HEK293 (cell line): ENCODE results near the gene CDH8.

Experiments used
- CTCF ChIA-PET: fragments of 350-600 bp; formaldehyde crosslinking; extraction: SDS; loops from one replicate; lab custom pipeline; 2021; ENCODE audit warnings: antibody characterized with exemption; lab: Yijun Ruan, JAX
- POLR2A ChIA-PET: fragments of 300-600 bp; formaldehyde crosslinking; extraction: SDS; loops from one replicate; lab custom pipeline; 2020; ENCODE audit warnings: antibody characterized with exemption, inconsistent platforms; lab: Yijun Ruan, JAX
- H3K27ac ChIP-seq: fragments of 200-500 bp; sonication (Bioruptor generic); 2 replicates; pipeline ENCODE4 v1.5.1; 2014; ENCODE audit warnings: low read depth, low read length, control low read depth, inconsistent platforms; ENCODE audit errors: extremely low read depth
- H3K36me3 ChIP-seq, 2 experiments: fragments of 200-500 bp in 1 of 2; sonication (Bioruptor generic) in 1 of 2; 1 replicate in 1 of 2; 2 replicates in 1 of 2; pipeline ENCODE4 v1.5.1; 2014 to 2017; ENCODE audit warnings: inconsistent platforms in 2 of 2, low read length in 2 of 2; ENCODE audit not compliant: control insufficient read depth in 2 of 2, insufficient read depth in 1 of 2
- H3K4me1 ChIP-seq: fragments of 200-500 bp; sonication (Bioruptor generic); 2 replicates; pipeline ENCODE4 v1.5.1; 2014; ENCODE audit warnings: mild to moderate bottlenecking, low read length, inconsistent platforms; ENCODE audit not compliant: control insufficient read depth, insufficient read depth
- H3K4me3 ChIP-seq: 2 replicates; pipeline ENCODE4 v1.5.1; 2011; ENCODE audit warnings: low read depth, mild to moderate bottlenecking, control low read depth, low read length, moderate library complexity
- H3K9me3 ChIP-seq: fragments of 200-500 bp; sonication (Bioruptor generic); 2 replicates; pipeline ENCODE4 v1.5.1; 2014; ENCODE audit warnings: low read depth, low read length, inconsistent platforms; ENCODE audit not compliant: control insufficient read depth, insufficient read depth
- KLF17 ChIP-seq: fragments of 450-650 bp; formaldehyde crosslinking; IDR thresholded peaks from 2 replicates; pipeline ENCODE4 v1.5.1; 2016; ENCODE audit warnings: missing biosample characterization, missing genetic modification characterization
- KLF8 ChIP-seq: fragments of 450-650 bp; formaldehyde crosslinking; IDR thresholded peaks from 2 replicates; pipeline ENCODE4 v1.5.1; 2016; ENCODE audit warnings: missing biosample characterization, missing genetic modification characterization
- PRDM6 ChIP-seq: fragments of 450-650 bp; formaldehyde crosslinking; IDR thresholded peaks from 2 replicates; pipeline ENCODE4 v1.5.1; 2017; ENCODE audit warnings: missing biosample characterization, missing genetic modification characterization
- TSHZ1 ChIP-seq: fragments of 450-650 bp; formaldehyde crosslinking; IDR thresholded peaks from 2 replicates; pipeline ENCODE4 v1.5.1; 2016; ENCODE audit warnings: missing biosample characterization, missing genetic modification characterization, borderline replicate concordance
- ZBTB17 ChIP-seq: fragments of 450-650 bp; formaldehyde crosslinking; IDR thresholded peaks from 2 replicates; pipeline ENCODE4 v1.5.1; 2016; ENCODE audit warnings: missing biosample characterization, missing genetic modification characterization
- ZFP3 ChIP-seq: fragments of 450-650 bp; formaldehyde crosslinking; IDR thresholded peaks from 2 replicates; pipeline ENCODE4 v1.5.1; 2016; ENCODE audit warnings: low read depth, missing biosample characterization, missing genetic modification characterization
- ZNF114 ChIP-seq: fragments of 450-650 bp; formaldehyde crosslinking; IDR thresholded peaks from 2 replicates; pipeline ENCODE4 v1.5.0; 2017; ENCODE audit warnings: missing biosample characterization, missing genetic modification characterization
- ZNF140 ChIP-seq: fragments of 450-650 bp; formaldehyde crosslinking; IDR thresholded peaks from 2 replicates; pipeline ENCODE4 v1.5.1; 2016; ENCODE audit warnings: missing biosample characterization, missing genetic modification characterization
- ZNF155 ChIP-seq: fragments of 450-650 bp; formaldehyde crosslinking; IDR thresholded peaks from 2 replicates; pipeline ENCODE4 v1.5.1; 2016; ENCODE audit warnings: missing biosample characterization, missing genetic modification characterization
- ZNF211 ChIP-seq: fragments of 450-650 bp; formaldehyde crosslinking; IDR thresholded peaks from 2 replicates; pipeline ENCODE4 v1.5.1; 2016; ENCODE audit warnings: low read depth, missing biosample characterization, missing genetic modification characterization
- ZNF221 ChIP-seq: fragments of 450-650 bp; formaldehyde crosslinking; IDR thresholded peaks from 2 replicates; pipeline ENCODE4 v1.5.1; 2017; ENCODE audit warnings: missing biosample characterization, missing genetic modification characterization, borderline replicate concordance
- ZNF239 ChIP-seq: fragments of 450-650 bp; formaldehyde crosslinking; IDR thresholded peaks from 2 replicates; pipeline ENCODE4 v1.5.1; 2016; ENCODE audit warnings: missing biosample characterization, missing genetic modification characterization
- ZNF24 ChIP-seq: fragments of 450-650 bp; formaldehyde crosslinking; IDR thresholded peaks from 2 replicates; pipeline ENCODE4 v1.5.1; 2016; ENCODE audit warnings: missing biosample characterization, missing genetic modification characterization
- ZNF350 ChIP-seq: fragments of 450-650 bp; formaldehyde crosslinking; IDR thresholded peaks from 2 replicates; pipeline ENCODE4 v1.5.0; 2017; ENCODE audit warnings: missing biosample characterization, mild to moderate bottlenecking, missing genetic modification characterization
- ZNF398 ChIP-seq: fragments of 450-650 bp; formaldehyde crosslinking; IDR thresholded peaks from 2 replicates; pipeline ENCODE4 v1.5.1; 2017; ENCODE audit warnings: missing biosample characterization, missing genetic modification characterization
- ZNF404 ChIP-seq: fragments of 450-650 bp; formaldehyde crosslinking; IDR thresholded peaks from 2 replicates; pipeline ENCODE4 v1.5.1; 2017; ENCODE audit warnings: missing biosample characterization, missing genetic modification characterization
- ZNF426 ChIP-seq: fragments of 450-650 bp; formaldehyde crosslinking; IDR thresholded peaks from 2 replicates; pipeline ENCODE4 v1.5.1; 2017; ENCODE audit warnings: missing biosample characterization, missing genetic modification characterization, mild to moderate bottlenecking, inconsistent platforms, moderate library complexity
- ZNF585B ChIP-seq: fragments of 450-650 bp; formaldehyde crosslinking; IDR thresholded peaks from 2 replicates; pipeline ENCODE4 v1.5.1; 2016; ENCODE audit warnings: missing biosample characterization, missing genetic modification characterization
- ZNF596 ChIP-seq: fragments of 450-650 bp; IDR thresholded peaks from 2 replicates; pipeline ENCODE4 v1.5.0; 2018; ENCODE audit warnings: missing biosample characterization, mild to moderate bottlenecking, missing genetic modification characterization, moderate library complexity
- ZNF677 ChIP-seq: fragments of 450-650 bp; IDR thresholded peaks from 2 replicates; pipeline ENCODE4 v1.5.0; 2018; ENCODE audit warnings: missing biosample characterization, mild to moderate bottlenecking, missing genetic modification characterization, moderate library complexity
- ZNF707 ChIP-seq: fragments of 450-650 bp; formaldehyde crosslinking; IDR thresholded peaks from 2 replicates; pipeline ENCODE4 v1.5.1; 2016; ENCODE audit warnings: missing biosample characterization, missing genetic modification characterization
- ZNF843 ChIP-seq: fragments of 450-650 bp; formaldehyde crosslinking; IDR thresholded peaks from 2 replicates; pipeline ENCODE4 v1.5.1; 2016; ENCODE audit warnings: missing biosample characterization, missing genetic modification characterization
- ZSCAN23 ChIP-seq: fragments of 450-650 bp; formaldehyde crosslinking; IDR thresholded peaks from 2 replicates; pipeline ENCODE4 v1.5.1; 2016; ENCODE audit warnings: missing biosample characterization, missing genetic modification characterization
- ZXDB ChIP-seq: fragments of 450-650 bp; formaldehyde crosslinking; IDR thresholded peaks from 2 replicates; pipeline ENCODE4 v1.5.1; 2016; ENCODE audit warnings: missing biosample characterization, missing genetic modification characterization
- TF ChIP-seq, protein P1 (sequence below): fragments of 450-650 bp; formaldehyde crosslinking; IDR thresholded peaks from 2 replicates; pipeline ENCODE4 v1.5.1; 2016; ENCODE audit warnings: missing biosample characterization, missing genetic modification characterization

CDH8 gene

GRCh38 chr16:61891460-61891859, 144.8 kb downstream of the CDH8 start:
- CTCF ChIA-PET, result interaction anchor here (1.6 kb wide), 1 partner anchor 9 kb away, joined by 3 read pairs; no protein-coding TSS in a partner anchor
- TF ChIP-seq ZNF585B (no peak), ZFP3 (tag by site-specific recombination) (no peak), ZNF239 (tag by site-specific recombination) (no peak), ZNF114 (tag by site-specific recombination) (no peak), ZNF707 (no peak), ZNF211 (tag by site-specific recombination) (no peak), ZXDB (no peak), ZNF596 (tag by site-specific recombination) (no peak), ZNF140 (no peak), ZNF843 (tag by site-specific recombination) (no peak), ZBTB17 (tag by site-specific recombination) (no peak), ZNF426 (tag by site-specific recombination) (no peak), KLF17 (tag by site-specific recombination) (no peak), ZNF350 (no peak), ZNF677 (tag by site-specific recombination) (no peak), ZNF24 (tag by site-specific recombination) (no peak), ZNF221 (tag by site-specific recombination) (no peak), ZNF155 (tag by site-specific recombination) (no peak), PRDM6 (tag by site-specific recombination) (no peak)
- TF ChIP-seq, protein P1, sequence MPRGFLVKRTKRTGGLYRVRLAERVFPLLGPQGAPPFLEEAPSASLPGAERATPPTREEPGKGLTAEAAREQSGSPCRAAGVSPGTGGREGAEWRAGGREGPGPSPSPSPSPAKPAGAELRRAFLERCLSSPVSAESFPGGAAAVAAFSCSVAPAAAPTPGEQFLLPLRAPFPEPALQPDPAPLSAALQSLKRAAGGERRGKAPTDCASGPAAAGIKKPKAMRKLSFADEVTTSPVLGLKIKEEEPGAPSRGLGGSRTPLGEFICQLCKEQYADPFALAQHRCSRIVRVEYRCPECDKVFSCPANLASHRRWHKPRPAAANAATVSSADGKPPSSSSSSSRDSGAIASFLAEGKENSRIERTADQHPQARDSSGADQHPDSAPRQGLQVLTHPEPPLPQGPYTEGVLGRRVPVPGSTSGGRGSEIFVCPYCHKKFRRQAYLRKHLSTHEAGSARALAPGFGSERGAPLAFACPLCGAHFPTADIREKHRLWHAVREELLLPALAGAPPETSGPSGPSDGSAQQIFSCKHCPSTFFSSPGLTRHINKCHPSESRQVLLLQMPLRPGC (tag by site-specific recombination), result no peak
- TF ChIP-seq, all 188 proteins: peak for 0

GRCh38 chr16:61890386-61890785, 145.9 kb downstream of the CDH8 start:
- Histone ChIP-seq H3K27ac (no peak overlapping the region), H3K36me3 (peaks cover 0 to 3% of the 10 kb centered on the region in 2 experiments; a peak in 1 of 3 replicates), H3K9me3 (no peaks in the 10 kb centered on the region), H3K4me1 (no peaks in the 10 kb centered on the region), H3K4me3 (no peak overlapping the region)
- ChIA-PET CTCF (no interaction called here), POLR2A (no interaction called here)
- TF ChIP-seq KLF8 (tag by site-specific recombination), result no peak
- TF ChIP-seq ZNF398, result no peak
- no peak for TF ChIP-seq TSHZ1 (tag by site-specific recombination)
- TF ChIP-seq ZSCAN23 (tag by site-specific recombination), result no peak
- TF ChIP-seq ZNF404 (tag by site-specific recombination), result no peak
- TF ChIP-seq ZNF677 (tag by site-specific recombination), result no peak

More at GRCh38 chr16:61891460-61891859, 144.8 kb downstream of the CDH8 start:
- peaks cover 0 to 3% of the 10 kb centered on the region in 2 experiments; a peak in 1 of 3 replicates for H3K36me3 ChIP-seq
- no peaks in the 10 kb centered on the region for H3K4me1 ChIP-seq
- H3K27ac ChIP-seq, result no peak overlapping the region
- POLR2A ChIA-PET, result no interaction called here
- H3K9me3 ChIP-seq, result no peaks in the 10 kb centered on the region
- no peak overlapping the region for H3K4me3 ChIP-seq
